H1 (cell line): Measurements from ENCODE around the gene ANAPC1. TPM values are rescaled to one million over a fixed set of nuclear protein-coding genes. Genes with fewer than 3 reads are reported as not detected.
"Not testable (repeated sequence)": the region's sequence is repeated elsewhere in the genome, so short reads cannot be mapped to it uniquely, and the experiment has no call there.

Source experiments
- CTCF ChIA-PET: fragments of 300-600 bp; sonication (Branson Sonifier 250); formaldehyde crosslinking; loops from one replicate; lab custom pipeline; 2021; ENCODE audit not compliant: partially characterized antibody; lab: Charles Lee
- POLR2A ChIA-PET: fragments of 300-600 bp; sonication (Branson Sonifier 250); formaldehyde crosslinking; loops from one replicate; lab custom pipeline; 2021; ENCODE audit warnings: inconsistent platforms; ENCODE audit not compliant: partially characterized antibody; lab: Charles Lee
- DNase-seq, 2 experiments: peaks; one replicate each; pipeline versions ENCODE4 v3.0.0 to v3.0.0-alpha.2; 2010 to 2022; ENCODE audit warnings: low spot score in 2 of 2, low read depth in 1 of 2, mixed read lengths in 1 of 2
- FAIRE-seq: peaks from 2 replicates; lab custom pipeline; 2011; peaks lifted over from hg19 to GRCh38; lab: Jason Lieb, UNC
- H2AFZ ChIP-seq: 2 replicates; pipeline ENCODE4 v1.8.1; 2012; ENCODE audit warnings: low read length, inconsistent platforms
- H2AK5ac ChIP-seq: 2 replicates; pipeline ENCODE4 v1.6.1; 2013; ENCODE audit warnings: low read depth, low read length
- H2BK120ac ChIP-seq: replicated peaks from 2 replicates; pipeline ENCODE3; 2013; ENCODE audit warnings: low read depth, low read length, inconsistent platforms
- H2BK12ac ChIP-seq: 2 replicates; pipeline ENCODE4 v1.6.1; 2013; ENCODE audit warnings: low read depth, low read length
- H2BK15ac ChIP-seq: 2 replicates; pipeline ENCODE4 v1.6.1; 2013; ENCODE audit warnings: low read length
- H2BK20ac ChIP-seq: 2 replicates; pipeline ENCODE4 v1.6.1; 2013; ENCODE audit warnings: low read length
- H2BK5ac ChIP-seq: 2 replicates; pipeline ENCODE4 v1.6.1; 2013; ENCODE audit warnings: low read depth, low read length
- H3K14ac ChIP-seq: 2 replicates; pipeline ENCODE4 v1.6.1; 2013; ENCODE audit warnings: inconsistent platforms; ENCODE audit not compliant: insufficient read length
- H3K18ac ChIP-seq: 2 replicates; pipeline ENCODE4 v1.6.1; 2013; ENCODE audit warnings: low read length; ENCODE audit errors: extremely low read depth
- H3K23ac ChIP-seq: 2 replicates; pipeline ENCODE4 v1.6.1; 2013; ENCODE audit warnings: inconsistent platforms; ENCODE audit not compliant: insufficient read length
- H3K23me2 ChIP-seq: 2 replicates; pipeline ENCODE4 v1.6.1; 2013; ENCODE audit warnings: low read depth, low read length
- H3K27ac ChIP-seq: 2 replicates; pipeline ENCODE4 v1.6.1; 2011; ENCODE audit warnings: low read depth, low read length, inconsistent platforms
- H3K27me3 ChIP-seq, 4 experiments: replicated peaks in 1 of 4; 1 replicate in 1 of 4; 2 replicates in 3 of 4; pipeline versions ENCODE4 v1.6.1 to v1.8.1; 2011 to 2013; ENCODE audit warnings: low read length in 3 of 4, mild to moderate bottlenecking in 3 of 4, inconsistent platforms in 2 of 4, mixed read lengths in 2 of 4, moderate library complexity in 1 of 4; ENCODE audit not compliant: control insufficient read depth in 3 of 4, insufficient read depth in 3 of 4; ENCODE audit errors: extremely low read depth in 1 of 4
- H3K36me3 ChIP-seq, 4 experiments: 2 replicates each; pipeline versions ENCODE4 v1.6.1 to v1.8.1; 2011 to 2013; ENCODE audit warnings: mild to moderate bottlenecking in 4 of 4, low read length in 3 of 4, moderate library complexity in 2 of 4, control low read depth in 1 of 4, inconsistent platforms in 1 of 4; ENCODE audit not compliant: insufficient read depth in 4 of 4, control insufficient read depth in 2 of 4
- H3K4ac ChIP-seq: replicated peaks from 2 replicates; pipeline ENCODE3; 2013; ENCODE audit warnings: low read length, low read depth, mixed read lengths, inconsistent platforms; ENCODE audit not compliant: insufficient read length
- H3K4me1 ChIP-seq, 4 experiments: replicated peaks in 1 of 4; 1 replicate in 1 of 4; 2 replicates in 3 of 4; pipeline versions ENCODE4 v1.6.1 to v1.8.1; 2011 to 2013; ENCODE audit warnings: low read length in 3 of 4, inconsistent platforms in 2 of 4, mixed read lengths in 1 of 4; ENCODE audit not compliant: insufficient read depth in 4 of 4, control insufficient read depth in 3 of 4
- H3K4me2 ChIP-seq, 2 experiments: 2 replicates each; pipeline versions ENCODE4 v1.6.1 to v1.8.1; 2011 to 2013; ENCODE audit warnings: low read depth in 2 of 2, low read length in 2 of 2, control low read depth in 1 of 2, inconsistent platforms in 1 of 2, mild to moderate bottlenecking in 1 of 2; ENCODE audit not compliant: insufficient read depth in 1 of 2
- H3K4me3 ChIP-seq, 4 experiments: fragments of 200-600, 300-600 bp in 1 of 4; sonication (generic), shearing (Covaris generic), sonication (Bioruptor Twin) in 1 of 4; 2 replicates each; pipeline versions ENCODE4 v1.5.1 to v1.8.1; 2011 to 2016; ENCODE audit warnings: low read length in 4 of 4, low read depth in 3 of 4, control low read depth in 2 of 4, inconsistent platforms in 2 of 4, mild to moderate bottlenecking in 2 of 4, mixed read lengths in 1 of 4, moderate library complexity in 1 of 4; ENCODE audit not compliant: insufficient read depth in 2 of 4; ENCODE audit errors: extremely low read depth in 1 of 4
- H3K56ac ChIP-seq: replicated peaks from 2 replicates; pipeline ENCODE3; 2013; ENCODE audit warnings: low read depth, mild to moderate bottlenecking, mixed read lengths, low read length, inconsistent platforms; ENCODE audit not compliant: insufficient read length
- H3K79me1 ChIP-seq: 2 replicates; pipeline ENCODE4 v1.6.1; 2013; ENCODE audit warnings: low read depth, low read length, control low read depth
- H3K79me2 ChIP-seq, 2 experiments: 2 replicates each; pipeline versions ENCODE4 v1.6.1 to v1.8.1; 2012 to 2013; ENCODE audit warnings: low read length in 2 of 2, mild to moderate bottlenecking in 2 of 2, inconsistent platforms in 1 of 2; ENCODE audit not compliant: insufficient read depth in 2 of 2, control insufficient read depth in 1 of 2
- H3K9ac ChIP-seq, 4 experiments: replicated peaks in 1 of 4; 1 replicate in 1 of 4; 2 replicates in 3 of 4; pipeline versions ENCODE4 v1.6.1 to v1.8.1; 2011 to 2013; ENCODE audit warnings: low read depth in 3 of 4, low read length in 3 of 4, control low read depth in 2 of 4, mild to moderate bottlenecking in 2 of 4, moderate library complexity in 2 of 4, inconsistent platforms in 1 of 4; ENCODE audit errors: extremely low read depth in 1 of 4
- H3K9me3 ChIP-seq, 2 experiments: 2 replicates each; pipeline versions ENCODE4 v1.6.1 to v1.8.1; 2012 to 2013; ENCODE audit warnings: mild to moderate bottlenecking in 2 of 2, moderate library complexity in 2 of 2, control low read depth in 1 of 2, inconsistent platforms in 1 of 2, low read depth in 1 of 2, low read length in 1 of 2, mixed read lengths in 1 of 2; ENCODE audit not compliant: insufficient read depth in 2 of 2
- H4K20me1 ChIP-seq, 2 experiments: replicated peaks in 1 of 2; 2 replicates each; pipeline versions ENCODE3 to v1.8.1; 2011 to 2013; ENCODE audit warnings: inconsistent platforms in 2 of 2, low read length in 2 of 2, mild to moderate bottlenecking in 1 of 2; ENCODE audit not compliant: insufficient read depth in 2 of 2, control insufficient read depth in 1 of 2
- H4K5ac ChIP-seq: 2 replicates; pipeline ENCODE4 v1.6.1; 2013; ENCODE audit warnings: low read length, low read depth, mixed read lengths, inconsistent platforms; ENCODE audit not compliant: insufficient read length
- H4K8ac ChIP-seq: 2 replicates; pipeline ENCODE4 v1.8.0; 2013; ENCODE audit warnings: mild to moderate bottlenecking, moderate library complexity, low read length, inconsistent platforms; ENCODE audit not compliant: insufficient read depth; ENCODE audit errors: extremely low read depth
- H4K91ac ChIP-seq: replicated peaks from 2 replicates; pipeline ENCODE3; 2013; ENCODE audit warnings: low read length, mixed read lengths, inconsistent platforms; ENCODE audit not compliant: insufficient read length
- RAD21 ChIP-seq, 2 experiments: IDR thresholded peaks in 1 of 2; conservative IDR thresholded peaks in 1 of 2; 2 replicates each; pipeline ENCODE4 v1.6.1; 2011; ENCODE audit warnings: low read depth in 2 of 2, low read length in 2 of 2, improper control_type of control experiment in 1 of 2, inconsistent platforms in 1 of 2, mild to moderate bottlenecking in 1 of 2, moderate library complexity in 1 of 2
- YY1 ChIP-seq: IDR thresholded peaks from 2 replicates; pipeline ENCODE4 v1.6.1; 2011; ENCODE audit warnings: low read depth, mild to moderate bottlenecking, low read length
- WGBS, 2 experiments: shearing (Covaris generic) in 1 of 2; methylation state at CpG; one replicate each; pipeline versions ENCODE4 v1.1.6 to v1.1.7; 2013 to 2015; ENCODE audit warnings: low lambda C conversion rate in 2 of 2, mixed read lengths in 2 of 2, inconsistent platforms in 1 of 2, low coverage in 1 of 2, missing lambda C conversion rate in 1 of 2; ENCODE audit not compliant: insufficient replicate concordance in 2 of 2, insufficient coverage in 1 of 2, insufficient read length in 1 of 2; ENCODE audit errors: extremely low coverage in 1 of 2, missing lambda C conversion rate in 1 of 2; 5-methylcytosine and 5-hydroxymethylcytosine counted together
- polyA plus RNA-seq, 7 experiments: library from polyadenylated mRNA; depleted of rRNA in 3 of 7; stranded (reverse) in 5 of 7; unstranded in 2 of 7; fragments of >200 nt in 5 of 7; fragments of 200-250 nt in 2 of 7; gene quantifications; 1 replicate in 5 of 7; 2 replicates in 1 of 7; 4 replicates in 1 of 7; pipeline versions ENCODE4 v1.2.1 to v1.2.3, GENCODE V29; 2011 to 2013; ENCODE audit warnings: missing spikeins in 2 of 7, mixed read lengths in 2 of 7
- total RNA-seq: library from RNA; stranded (reverse); fragmentation: NEBNext Ultra II Directional; extraction: Animal tissue kit (Norgen Biotek cat#: 25700); gene quantifications from 2 replicates; pipeline ENCODE4 v1.2.1, GENCODE V29; 2021
- TF ChIP-seq, protein P1 (sequence below), 3 experiments: IDR thresholded peaks; 1 replicate in 2 of 3; 2 replicates in 1 of 3; pipeline versions ENCODE4 v1.5.1 to v1.6.1; 2011; ENCODE audit warnings: low read length in 3 of 3, mild to moderate bottlenecking in 3 of 3, inconsistent platforms in 2 of 3, low read depth in 1 of 3, moderate library complexity in 1 of 3; ENCODE audit not compliant: insufficient read depth in 1 of 3; ENCODE audit errors: control extremely low read depth in 1 of 3

Gene ANAPC1
- total and polyA plus RNA-seq, 2 of the 8 experiments (the other 6 are each of a cell fraction or from before 2014, with no cell fraction given): 46.6 to 107 TPM

GRCh38 chr2:111747410-111748115 is 136.4 kb downstream of the ANAPC1 start:
- H3K23me2 ChIP-seq, H3K4me3 ChIP-seq, H3K9ac ChIP-seq, H3K14ac ChIP-seq, H3K4ac ChIP-seq, H3K79me1 ChIP-seq, H3K27ac ChIP-seq, H4K20me1 ChIP-seq, H4K91ac ChIP-seq, CTCF ChIA-PET, H2BK15ac ChIP-seq, H3K27me3 ChIP-seq, POLR2A ChIA-PET, H2BK120ac ChIP-seq, H4K8ac ChIP-seq, H3K56ac ChIP-seq, H3K9me3 ChIP-seq, H3K79me2 ChIP-seq, H2AFZ ChIP-seq, H2AK5ac ChIP-seq, H3K36me3 ChIP-seq, H2BK12ac ChIP-seq, H3K23ac ChIP-seq, H3K4me2 ChIP-seq, H3K4me1 ChIP-seq, H2BK5ac ChIP-seq, H2BK20ac ChIP-seq, H4K5ac ChIP-seq, H3K18ac ChIP-seq: not testable (repeated sequence)
- WGBS, 2 experiments: 39% methylated on average over 18 of the region's 23 CpGs; no CpG with 5 or more reads in 1 of the 2 experiments
- peak; percentile 98 for FAIRE-seq
- peak in 1 of 2 experiments; percentile 98 for DNase-seq
- TF ChIP-seq, protein P1, sequence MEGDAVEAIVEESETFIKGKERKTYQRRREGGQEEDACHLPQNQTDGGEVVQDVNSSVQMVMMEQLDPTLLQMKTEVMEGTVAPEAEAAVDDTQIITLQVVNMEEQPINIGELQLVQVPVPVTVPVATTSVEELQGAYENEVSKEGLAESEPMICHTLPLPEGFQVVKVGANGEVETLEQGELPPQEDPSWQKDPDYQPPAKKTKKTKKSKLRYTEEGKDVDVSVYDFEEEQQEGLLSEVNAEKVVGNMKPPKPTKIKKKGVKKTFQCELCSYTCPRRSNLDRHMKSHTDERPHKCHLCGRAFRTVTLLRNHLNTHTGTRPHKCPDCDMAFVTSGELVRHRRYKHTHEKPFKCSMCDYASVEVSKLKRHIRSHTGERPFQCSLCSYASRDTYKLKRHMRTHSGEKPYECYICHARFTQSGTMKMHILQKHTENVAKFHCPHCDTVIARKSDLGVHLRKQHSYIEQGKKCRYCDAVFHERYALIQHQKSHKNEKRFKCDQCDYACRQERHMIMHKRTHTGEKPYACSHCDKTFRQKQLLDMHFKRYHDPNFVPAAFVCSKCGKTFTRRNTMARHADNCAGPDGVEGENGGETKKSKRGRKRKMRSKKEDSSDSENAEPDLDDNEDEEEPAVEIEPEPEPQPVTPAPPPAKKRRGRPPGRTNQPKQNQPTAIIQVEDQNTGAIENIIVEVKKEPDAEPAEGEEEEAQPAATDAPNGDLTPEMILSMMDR (IDR thresholded peaks at IDR 0.05; ENCODE audit: control extremely low read depth in 1 of 3, insufficient read depth in 1 of 3, low read depth in 1 of 3, low read length in 3 of 3): peak; percentile 27 to 38 (median 33)
- TF ChIP-seq RAD21 (IDR thresholded peaks at IDR 0.05 in 1 of 2, conservative IDR thresholded peaks at IDR 0.05 in 1 of 2; ENCODE audit: low read depth in 2 of 2, low read length in 2 of 2) (peak; percentile 51), YY1 (peak; percentile 76)
